Endothelial cell of umbilical vein (primary cell): ENCODE results near the gene MSH4. TPM values are rescaled to one million over a fixed set of nuclear protein-coding genes. Genes with fewer than 3 reads are reported as not detected.
"Not testable (repeated sequence)": the region's sequence is repeated elsewhere in the genome, so short reads cannot be mapped to it uniquely, and the experiment has no call there.

ENCODE experiments used
- BruUV-seq: library from RNA; stranded (reverse); fragments of 400-500 nt; replicated peaks from 2 replicates; lab custom pipeline; 2021; lab: Mats Ljungman, UMichigan
- CTCF ChIA-PET: fragments of 300-600, 350-600 bp; sonication (Branson Sonifier 250); formaldehyde crosslinking; loops from one replicate; lab custom pipeline; 2021; ENCODE audit warnings: antibody characterized with exemption, inconsistent platforms; lab: Charles Lee
- POLR2A ChIA-PET: fragments of 300-600, 350-600 bp; sonication (Branson Sonifier 250); formaldehyde crosslinking; loops from one replicate; lab custom pipeline; 2021; ENCODE audit warnings: antibody characterized with exemption, inconsistent platforms; lab: Charles Lee
- DNase-seq: peaks from one replicate; pipeline ENCODE4 v3.0.0-alpha.2; 2011; ENCODE audit warnings: low read depth, low spot score
- FAIRE-seq: peaks from 2 replicates; lab custom pipeline; 2011; peaks lifted over from hg19 to GRCh38; lab: Jason Lieb, UNC
- H2AFZ ChIP-seq: 2 replicates; pipeline ENCODE4 v1.6.0; 2012; ENCODE audit warnings: low read depth, low read length, control low read depth, inconsistent platforms
- H3K27ac ChIP-seq: 2 replicates; pipeline ENCODE4 v1.5.1; 2011; ENCODE audit warnings: low read depth, mild to moderate bottlenecking, control low read depth, low read length, moderate library complexity; ENCODE audit not compliant: insufficient read depth
- H3K27me3 ChIP-seq, 2 experiments: 2 replicates each; pipeline versions ENCODE4 v1.6.0 to v1.6.1; 2011; ENCODE audit warnings: low read length in 2 of 2, mixed read lengths in 1 of 2; ENCODE audit not compliant: control insufficient read depth in 2 of 2, insufficient read depth in 2 of 2
- H3K36me3 ChIP-seq, 2 experiments: 2 replicates in 1 of 2; 3 replicates in 1 of 2; pipeline ENCODE4 v1.5.1; 2011; ENCODE audit warnings: low read length in 2 of 2, mild to moderate bottlenecking in 1 of 2, moderate library complexity in 1 of 2; ENCODE audit not compliant: control insufficient read depth in 2 of 2, insufficient read depth in 2 of 2; ENCODE audit errors: extremely low read depth in 1 of 2
- H3K4me1 ChIP-seq: 3 replicates; pipeline ENCODE4 v1.5.1; 2011; ENCODE audit warnings: mild to moderate bottlenecking, low read length; ENCODE audit not compliant: control insufficient read depth, insufficient read depth; ENCODE audit errors: extremely low read depth
- H3K4me2 ChIP-seq: 2 replicates; pipeline ENCODE4 v1.6.1; 2011; ENCODE audit warnings: low read length, control low read depth, mixed read lengths; ENCODE audit not compliant: insufficient read depth
- H3K4me3 ChIP-seq, 3 experiments: fragments of 200-600 bp in 1 of 3; sonication (generic), shearing (Covaris generic) in 1 of 3; replicated peaks in 1 of 3; 2 replicates each; pipeline ENCODE4 v1.5.1; 2011 to 2016; ENCODE audit warnings: control low read depth in 3 of 3, low read length in 3 of 3, mild to moderate bottlenecking in 2 of 3, inconsistent platforms in 1 of 3, low read depth in 1 of 3, moderate library complexity in 1 of 3; ENCODE audit not compliant: insufficient read depth in 1 of 3
- H3K79me2 ChIP-seq: 2 replicates; pipeline ENCODE4 v1.6.0; 2012; ENCODE audit warnings: low read length, inconsistent platforms; ENCODE audit not compliant: control insufficient read depth, insufficient read depth
- H3K9ac ChIP-seq: replicated peaks from 2 replicates; pipeline ENCODE3; 2011; ENCODE audit warnings: low read length, control low read depth; ENCODE audit not compliant: insufficient read depth; ENCODE audit errors: extremely low read depth
- H3K9me1 ChIP-seq: replicated peaks from 3 replicates; pipeline ENCODE4 v1.6.0; 2011; ENCODE audit warnings: mild to moderate bottlenecking, low read length; ENCODE audit not compliant: control insufficient read depth, insufficient read depth; ENCODE audit errors: extremely low read depth
- H3K9me3 ChIP-seq: replicated peaks from 2 replicates; pipeline ENCODE4 v1.5.1; 2012; ENCODE audit warnings: low read length, inconsistent platforms; ENCODE audit not compliant: control insufficient read depth, insufficient read depth
- H4K20me1 ChIP-seq: replicated peaks from 2 replicates; pipeline ENCODE3; 2011; ENCODE audit warnings: mild to moderate bottlenecking, low read length; ENCODE audit not compliant: control insufficient read depth, insufficient read depth; ENCODE audit errors: extremely low read depth
- dilution Hi-C: fragments of 300-500 bp; cut with MboI; formaldehyde crosslinking; loops from one replicate; pipeline ENCODE4 v1.15.0; 2019; ENCODE audit warnings: low sequenced_read_pairs; ENCODE audit not compliant: extremely low pct_ligation_motif_present
- intact Hi-C: fragments of 100-400 bp; cut with micrococcal nuclease; formaldehyde crosslinking; loops from one replicate; pipeline ENCODE4 v1.10.0; 2022
- polyA plus RNA-seq, 4 experiments: library from polyadenylated mRNA; depleted of rRNA in 3 of 4; stranded (reverse) in 3 of 4; unstranded in 1 of 4; fragments of >200 nt; gene quantifications; 2 replicates each; pipeline versions ENCODE4 v1.2.1 to v1.2.3, GENCODE V29; 2011 to 2012; ENCODE audit warnings: missing spikeins in 1 of 4
- total RNA-seq: library from RNA; stranded (reverse); gene quantifications from 2 replicates; pipeline ENCODE4 v1.2.3, GENCODE V29; 2021

The MSH4 gene
- total and polyA plus RNA-seq, 2 donors (not counting 3 experiments of a cell fraction or from before 2014, with no cell fraction given) = 0.01 to 0.29 TPM

GRCh38 chr1:75780183-75780582, 16.5 kb upstream of the MSH4 start:
- H2AFZ ChIP-seq, DNase-seq, H3K4me3 ChIP-seq, CTCF ChIA-PET, H3K9me3 ChIP-seq, H3K36me3 ChIP-seq, H3K27me3 ChIP-seq, intact Hi-C loops, POLR2A ChIA-PET, H3K27ac ChIP-seq, H3K79me2 ChIP-seq, FAIRE-seq, dilution Hi-C loops, H3K4me2 ChIP-seq, H3K9me1 ChIP-seq, H3K4me1 ChIP-seq, H4K20me1 ChIP-seq, BruUV-seq, H3K9ac ChIP-seq: not testable (repeated sequence)

- H3K9me1 ChIP-seq, H3K9me3 ChIP-seq, CTCF ChIA-PET, POLR2A ChIA-PET, H2AFZ ChIP-seq, intact Hi-C loops, DNase-seq, H3K4me2 ChIP-seq, H3K4me3 ChIP-seq, H3K36me3 ChIP-seq, H3K9ac ChIP-seq, H3K27me3 ChIP-seq, H4K20me1 ChIP-seq, dilution Hi-C loops, BruUV-seq, H3K27ac ChIP-seq, FAIRE-seq: not testable (repeated sequence)
- peaks cover 29% of the 10 kb centered on the region for H3K79me2 ChIP-seq
- peaks cover 13% of the 10 kb centered on the region for H3K4me1 ChIP-seq
Observed at GRCh38 chr1:75783920-75784319, 12.8 kb upstream of the MSH4 start.
